H1 (cell line): Measurements from ENCODE around the gene RAPH1. TPM values are rescaled to one million over a fixed set of nuclear protein-coding genes. Genes with fewer than 3 reads are reported as not detected.

Experiments used
- POU5F1 ChIP-seq: IDR thresholded peaks from 2 replicates; pipeline ENCODE4 v1.6.1; 2011; ENCODE audit warnings: low read depth, mild to moderate bottlenecking, low read length, moderate library complexity
- SIN3A ChIP-seq, 2 experiments: IDR thresholded peaks in 1 of 2; conservative IDR thresholded peaks in 1 of 2; 2 replicates each; pipeline ENCODE4 v1.6.1; 2011 to 2012; ENCODE audit warnings: low read length in 2 of 2, improper control_type of control experiment in 1 of 2, low read depth in 1 of 2, mild to moderate bottlenecking in 1 of 2
- polyA plus RNA-seq, 7 experiments: library from polyadenylated mRNA; depleted of rRNA in 3 of 7; stranded (reverse) in 5 of 7; unstranded in 2 of 7; fragments of >200 nt in 5 of 7; fragments of 200-250 nt in 2 of 7; gene quantifications; 1 replicate in 5 of 7; 2 replicates in 1 of 7; 4 replicates in 1 of 7; pipeline versions ENCODE4 v1.2.1 to v1.2.3, GENCODE V29; 2011 to 2013; ENCODE audit warnings: missing spikeins in 2 of 7, mixed read lengths in 2 of 7
- total RNA-seq: library from RNA; stranded (reverse); fragmentation: NEBNext Ultra II Directional; extraction: Animal tissue kit (Norgen Biotek cat#: 25700); gene quantifications from 2 replicates; pipeline ENCODE4 v1.2.1, GENCODE V29; 2021

RAPH1 gene
- total and polyA plus RNA-seq, 2 of the 8 experiments (the other 6 are each of a cell fraction or from before 2014, with no cell fraction given): 3.8 to 27.4 TPM

DNA sequence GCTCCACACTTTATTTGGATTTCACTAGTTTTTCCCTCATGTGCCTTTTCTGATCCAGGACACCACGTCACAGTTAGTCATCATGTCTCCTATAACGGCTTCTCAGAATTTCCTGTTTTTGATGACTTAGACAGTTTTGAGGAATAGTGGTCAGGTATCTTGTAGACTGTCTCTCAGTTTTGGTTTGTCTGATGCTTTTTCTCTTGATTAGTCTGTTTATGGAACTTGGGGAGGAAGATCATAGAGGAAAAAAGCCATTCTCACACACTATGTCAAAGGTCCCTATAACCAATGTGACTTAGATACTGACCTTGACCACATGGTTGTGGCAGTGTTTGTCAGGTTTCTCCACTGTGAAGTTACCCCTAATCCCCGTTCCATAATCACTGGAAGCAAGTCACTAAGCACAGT lies 89.0 kb downstream of the RAPH1 start (continued):
- TF ChIP-seq SIN3A (conservative IDR thresholded peaks at IDR 0.05 in 1 of 2, IDR thresholded peaks at IDR 0.05 in 1 of 2; ENCODE audit: low read depth in 1 of 2, low read length in 2 of 2): no peak
- no peak for TF ChIP-seq POU5F1
